KOPT-K1 (cell line): ENCODE data around the gene GALNT12.

Experiments
- H3K27ac ChIP-seq: fragments of 200-600 bp; sonication (generic); 2 replicates; pipeline ENCODE4 v1.5.1; 2016; ENCODE audit warnings: antibody characterized with exemption, mild to moderate bottlenecking, low read depth, low read length; ENCODE audit not compliant: poor library complexity, severe bottlenecking
- H3K36me3 ChIP-seq: fragments of 200-600 bp; sonication (generic); 2 replicates; pipeline ENCODE4 v1.5.1; 2017; ENCODE audit warnings: antibody characterized with exemption, mild to moderate bottlenecking, low read length, moderate library complexity; ENCODE audit not compliant: insufficient read depth
- H3K9me3 ChIP-seq: fragments of 200-600 bp; sonication (generic); 2 replicates; pipeline ENCODE4 v1.5.1; 2017; ENCODE audit warnings: antibody characterized with exemption, low read length, mild to moderate bottlenecking; ENCODE audit not compliant: insufficient read depth, poor library complexity, severe bottlenecking

GALNT12 gene

DNA sequence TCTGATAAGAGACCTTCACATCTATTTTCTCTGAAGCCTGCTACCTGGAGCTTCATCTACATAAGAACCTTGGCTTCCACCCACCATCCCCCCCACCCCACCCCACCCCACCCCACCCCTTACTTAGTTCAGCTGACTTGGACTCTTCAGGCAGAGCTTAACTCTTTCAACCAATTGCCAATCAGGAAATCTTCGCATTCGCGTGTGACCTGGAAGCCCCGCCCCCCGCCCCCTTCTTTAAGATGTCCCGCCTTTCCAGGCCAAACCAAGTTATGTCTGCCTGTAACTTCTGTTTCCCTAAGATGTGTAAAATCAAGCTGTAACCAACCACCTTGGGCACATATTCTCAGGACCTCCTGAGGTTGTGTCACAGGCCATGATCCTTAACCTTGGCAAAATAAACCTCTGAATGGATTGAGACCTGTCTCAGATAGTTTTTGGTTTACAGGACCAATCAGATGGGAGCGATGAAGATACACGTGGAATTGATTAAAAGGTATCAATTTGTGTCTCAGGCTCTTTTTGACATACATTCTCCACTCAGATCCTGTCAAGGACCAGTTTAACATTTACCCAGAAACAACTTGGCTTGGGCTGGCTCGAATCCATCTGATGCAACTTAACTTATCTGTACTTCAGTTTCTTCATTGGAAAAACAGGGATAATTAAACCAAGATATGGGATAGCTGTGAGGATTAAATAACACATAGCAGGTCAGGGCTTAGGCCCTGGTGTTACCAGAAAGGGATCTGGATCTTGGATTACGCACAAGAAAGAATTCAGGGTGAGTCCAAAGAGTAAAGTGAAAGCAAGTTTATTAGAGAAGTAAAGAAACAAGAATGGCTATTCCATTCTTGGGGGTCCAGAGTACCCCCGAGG is 43.6 kb downstream of the GALNT12 start:
- no peaks in the 10 kb centered on the region for H3K36me3 ChIP-seq
- H3K9me3 ChIP-seq: no peaks in the 10 kb centered on the region
- H3K27ac ChIP-seq: no peak overlapping the region

DNA sequence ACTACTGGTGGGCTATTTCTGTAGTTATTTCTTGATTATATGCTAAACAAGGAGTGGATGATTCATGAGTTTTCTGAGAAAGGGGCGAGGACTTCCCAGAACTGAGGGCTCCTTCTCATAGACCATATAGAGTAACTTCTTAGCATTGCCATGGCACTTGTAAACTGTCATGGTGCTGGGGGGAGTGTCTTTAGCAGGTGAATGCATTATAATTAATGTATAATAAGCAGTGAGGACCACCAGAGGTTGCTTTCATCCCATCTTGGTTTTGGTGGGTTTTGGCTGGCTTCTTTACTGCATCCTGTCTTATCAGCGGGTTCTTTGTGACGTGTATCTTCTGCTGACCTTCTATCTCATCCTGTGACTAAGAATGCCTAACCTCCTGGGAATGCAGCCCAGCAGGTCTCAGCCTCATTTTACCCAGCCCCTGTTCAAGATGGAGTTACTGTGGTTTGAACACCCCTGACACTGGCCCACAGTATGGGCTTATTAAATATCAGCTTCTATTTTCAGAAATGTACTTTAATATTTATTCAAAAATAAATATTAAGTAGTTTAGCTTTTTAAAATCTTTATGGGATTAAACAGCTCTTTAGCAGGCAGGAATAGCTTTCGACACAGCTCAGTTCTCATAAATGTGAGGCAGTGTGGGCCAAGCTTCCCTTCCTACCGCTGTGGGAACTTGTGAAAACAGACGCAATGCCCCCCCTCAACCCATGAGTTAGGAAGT is 44.4 kb downstream of the GALNT12 start:
- Histone ChIP-seq H3K36me3 (no peaks in the 10 kb centered on the region), H3K9me3 (no peaks in the 10 kb centered on the region), H3K27ac (no peak overlapping the region)

DNA sequence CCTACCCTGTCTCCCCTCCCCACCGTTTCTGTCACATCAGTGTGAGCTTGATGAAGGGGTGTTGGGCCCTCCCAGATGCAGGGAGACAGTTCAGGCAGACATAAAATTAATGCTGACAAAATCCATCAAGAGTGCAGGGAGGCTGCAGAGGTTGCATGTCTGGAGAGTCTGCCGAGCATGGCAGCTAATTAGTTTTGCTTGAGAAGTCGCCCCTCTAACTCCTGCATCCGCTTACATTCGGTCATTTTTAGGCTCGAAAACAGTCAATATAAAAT is 44.9 kb downstream of the GALNT12 start:
- no peak overlapping the region for H3K27ac ChIP-seq
- no peaks in the 10 kb centered on the region for H3K36me3 ChIP-seq
- H3K9me3 ChIP-seq: no peaks in the 10 kb centered on the region

DNA sequence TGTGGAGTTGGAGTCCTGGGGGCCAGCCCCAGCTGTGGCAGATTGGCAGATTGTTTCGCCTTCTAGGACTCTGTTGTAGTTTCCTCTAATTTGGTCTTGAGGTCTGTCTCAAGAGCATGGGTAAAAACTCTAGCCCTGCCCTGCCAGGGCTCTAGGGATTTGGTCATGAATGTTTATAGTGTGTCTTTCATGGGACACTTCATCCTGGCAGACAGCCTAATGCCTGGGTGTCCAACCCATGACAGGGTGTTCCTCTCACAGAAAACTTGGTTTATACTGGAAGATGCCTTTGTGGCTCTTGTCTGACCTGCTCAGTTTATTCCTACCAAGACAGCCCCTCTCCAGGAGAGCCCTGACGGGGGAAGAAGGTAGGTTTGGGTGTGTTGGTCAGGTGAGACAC is 45.5 kb downstream of the GALNT12 start:
- H3K9me3 ChIP-seq: no peaks in the 10 kb centered on the region
- no peak overlapping the region for H3K27ac ChIP-seq
- H3K36me3 ChIP-seq: no peaks in the 10 kb centered on the region

DNA sequence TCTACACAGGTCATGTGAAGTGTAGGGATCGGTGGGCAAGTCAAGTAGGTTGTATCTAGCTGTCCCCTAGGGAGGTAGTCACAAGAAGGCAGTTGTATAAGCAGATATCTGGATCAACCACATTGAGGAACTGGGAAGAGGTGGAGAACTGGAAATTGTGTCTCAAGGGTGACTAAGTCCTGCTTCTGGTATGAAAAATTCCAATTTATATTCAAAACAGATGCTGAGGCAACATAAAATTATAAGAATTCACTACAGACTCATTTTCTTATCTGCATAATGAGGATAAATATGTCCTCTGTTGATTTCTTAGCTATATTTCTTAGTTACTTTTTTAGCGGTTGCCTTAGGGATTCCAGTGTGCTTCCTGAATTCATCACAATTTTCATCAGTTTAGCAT is 46.8 kb downstream of the GALNT12 start:
- Histone ChIP-seq H3K9me3 (no peaks in the 10 kb centered on the region), H3K27ac (no peak overlapping the region), H3K36me3 (no peaks in the 10 kb centered on the region)

DNA sequence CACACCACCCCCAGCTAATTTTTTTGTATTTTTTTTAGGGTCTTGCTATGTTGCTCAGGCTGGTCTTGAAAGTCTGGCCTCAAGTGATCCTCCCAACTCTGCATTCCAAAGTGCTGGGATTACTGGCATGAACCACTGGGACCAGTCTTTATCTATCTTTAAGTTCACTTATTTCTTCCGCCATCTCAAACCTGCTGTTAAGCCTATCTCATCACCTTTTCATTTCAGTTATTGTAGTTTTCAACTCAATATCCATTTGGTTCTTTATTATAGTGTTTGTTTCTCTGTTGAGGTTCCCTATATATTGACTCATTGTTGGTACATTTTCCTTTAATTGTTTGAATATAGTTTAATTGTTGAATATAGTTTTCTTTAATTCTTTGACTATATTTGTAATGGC is 48.1 kb downstream of the GALNT12 start:
- Histone ChIP-seq H3K36me3 (no peaks in the 10 kb centered on the region), H3K27ac (no peak overlapping the region), H3K9me3 (no peaks in the 10 kb centered on the region)

DNA sequence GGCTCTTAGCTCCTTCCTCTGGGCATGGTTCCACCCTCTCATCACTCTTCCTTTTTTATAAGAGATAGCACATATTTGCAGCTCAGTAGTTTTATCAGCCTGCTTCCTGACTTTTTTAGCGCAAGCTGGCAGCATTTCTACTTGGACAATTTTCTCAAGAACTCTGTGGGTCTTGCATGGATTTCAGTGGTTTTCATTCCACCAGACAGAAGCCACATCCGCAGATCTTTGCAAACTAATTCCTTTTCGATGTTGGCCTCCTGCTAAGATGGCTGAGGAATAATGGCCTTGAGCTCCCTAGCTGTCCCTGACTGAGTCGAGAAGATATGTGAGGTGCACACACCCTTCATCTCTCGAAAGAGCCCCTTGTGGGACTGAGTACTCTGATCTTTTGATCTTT is 49.5 kb downstream of the GALNT12 start:
- no peak overlapping the region for H3K27ac ChIP-seq
- no peaks in the 10 kb centered on the region for H3K9me3 ChIP-seq
- no peaks in the 10 kb centered on the region for H3K36me3 ChIP-seq

DNA sequence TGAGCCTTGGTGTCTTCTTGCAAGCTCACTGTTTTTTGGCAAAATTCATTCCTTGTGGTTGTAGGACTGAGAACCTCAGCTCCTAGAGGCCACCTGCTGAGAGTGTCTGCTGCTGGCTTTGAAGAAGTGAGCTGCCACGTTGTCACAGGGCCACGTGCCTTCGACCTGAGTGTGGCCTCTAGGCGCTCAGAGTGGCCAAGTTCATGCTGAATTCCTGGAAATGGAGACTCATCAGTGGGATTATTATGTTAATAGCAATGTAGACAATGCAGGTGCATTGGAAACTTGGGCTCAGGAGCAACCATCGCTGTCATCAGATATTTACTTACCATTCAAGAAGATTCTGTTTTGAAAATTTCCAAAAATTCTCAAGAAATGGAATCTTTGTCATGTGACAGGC is 52.5 kb downstream of the GALNT12 start:
- Histone ChIP-seq H3K27ac (no peak overlapping the region), H3K9me3 (no peaks in the 10 kb centered on the region), H3K36me3 (no peaks in the 10 kb centered on the region)

DNA sequence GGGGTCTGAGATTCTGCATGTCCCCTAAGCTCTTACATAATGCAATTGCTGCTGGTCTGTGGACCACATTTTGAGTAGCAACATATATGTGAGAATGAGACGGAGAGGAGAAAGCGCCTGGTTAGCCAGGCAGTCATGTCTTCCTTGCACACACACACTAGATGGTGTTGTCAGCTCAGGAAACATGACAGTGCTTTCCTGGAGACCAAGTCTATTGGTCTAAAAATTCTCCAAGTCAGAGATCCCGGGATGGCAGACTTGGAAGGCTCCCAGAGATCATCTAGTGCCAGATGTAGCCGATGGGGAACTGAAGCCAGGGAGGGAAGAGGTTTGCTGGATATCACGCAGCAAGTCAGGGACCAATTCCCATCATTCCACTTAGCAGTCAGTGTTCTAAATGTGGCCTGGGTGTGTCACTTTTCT is 53.4 kb downstream of the GALNT12 start:
- no peaks in the 10 kb centered on the region for H3K9me3 ChIP-seq
- H3K27ac ChIP-seq: no peak overlapping the region
- H3K36me3 ChIP-seq: no peaks in the 10 kb centered on the region

DNA sequence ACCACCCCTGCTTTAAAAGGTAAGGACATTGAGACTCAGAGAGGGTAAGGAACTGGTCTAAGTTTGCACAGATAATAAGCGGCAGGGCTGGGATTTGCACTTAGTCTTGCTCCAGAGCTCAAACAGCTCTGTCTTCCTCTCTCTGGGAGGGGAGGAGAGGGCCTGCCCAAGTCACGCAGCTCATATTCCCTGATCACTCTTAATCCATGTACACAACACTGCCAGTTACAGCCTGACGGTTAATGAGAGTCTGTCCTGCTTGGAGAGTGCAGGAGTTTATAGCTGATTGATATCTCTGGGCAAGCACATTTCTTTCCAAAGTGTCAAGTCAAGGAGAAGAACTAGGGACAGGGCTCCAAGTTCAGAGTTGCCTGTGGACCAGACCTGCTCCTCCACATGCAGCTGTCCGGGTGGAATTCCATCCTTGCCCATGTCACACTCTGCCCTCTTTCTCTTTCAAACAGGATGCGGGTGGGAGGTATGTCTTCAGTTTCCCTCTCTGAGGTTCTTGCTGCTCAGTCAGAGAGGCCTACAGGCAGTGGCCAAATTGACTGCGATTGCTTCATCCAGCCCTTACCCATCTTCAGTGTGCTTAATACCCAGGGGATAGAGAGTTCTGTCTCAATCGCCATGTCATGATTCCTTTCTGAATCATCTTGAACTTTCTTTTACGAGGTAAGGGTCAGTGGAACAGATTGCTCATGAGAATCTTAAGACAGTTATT is 54.5 kb downstream of the GALNT12 start:
- Histone ChIP-seq H3K9me3 (no peaks in the 10 kb centered on the region), H3K36me3 (no peaks in the 10 kb centered on the region), H3K27ac (no peak overlapping the region)

DNA sequence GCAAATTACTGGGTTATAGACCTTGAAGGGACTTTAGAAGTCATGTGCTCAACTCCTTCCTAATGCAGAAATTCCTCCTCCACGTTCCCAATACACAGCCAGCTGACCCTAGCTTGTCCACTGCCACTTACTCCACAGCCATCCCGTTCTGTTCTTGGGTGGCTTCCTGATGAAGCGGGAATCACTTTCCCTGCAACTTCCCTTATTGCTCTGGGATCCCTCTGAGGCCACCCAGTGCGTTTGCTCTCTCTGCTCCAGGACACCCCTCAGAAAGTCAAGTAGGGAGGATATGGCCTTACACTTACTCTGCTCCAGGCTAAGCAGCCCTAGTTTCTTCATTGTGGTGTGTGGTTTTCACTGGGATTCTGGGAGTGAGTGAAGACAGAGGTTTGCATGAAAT is 55.5 kb downstream of the GALNT12 start:
- H3K27ac ChIP-seq: no peak overlapping the region
- H3K9me3 ChIP-seq: no peaks in the 10 kb centered on the region
- H3K36me3 ChIP-seq: no peaks in the 10 kb centered on the region

DNA sequence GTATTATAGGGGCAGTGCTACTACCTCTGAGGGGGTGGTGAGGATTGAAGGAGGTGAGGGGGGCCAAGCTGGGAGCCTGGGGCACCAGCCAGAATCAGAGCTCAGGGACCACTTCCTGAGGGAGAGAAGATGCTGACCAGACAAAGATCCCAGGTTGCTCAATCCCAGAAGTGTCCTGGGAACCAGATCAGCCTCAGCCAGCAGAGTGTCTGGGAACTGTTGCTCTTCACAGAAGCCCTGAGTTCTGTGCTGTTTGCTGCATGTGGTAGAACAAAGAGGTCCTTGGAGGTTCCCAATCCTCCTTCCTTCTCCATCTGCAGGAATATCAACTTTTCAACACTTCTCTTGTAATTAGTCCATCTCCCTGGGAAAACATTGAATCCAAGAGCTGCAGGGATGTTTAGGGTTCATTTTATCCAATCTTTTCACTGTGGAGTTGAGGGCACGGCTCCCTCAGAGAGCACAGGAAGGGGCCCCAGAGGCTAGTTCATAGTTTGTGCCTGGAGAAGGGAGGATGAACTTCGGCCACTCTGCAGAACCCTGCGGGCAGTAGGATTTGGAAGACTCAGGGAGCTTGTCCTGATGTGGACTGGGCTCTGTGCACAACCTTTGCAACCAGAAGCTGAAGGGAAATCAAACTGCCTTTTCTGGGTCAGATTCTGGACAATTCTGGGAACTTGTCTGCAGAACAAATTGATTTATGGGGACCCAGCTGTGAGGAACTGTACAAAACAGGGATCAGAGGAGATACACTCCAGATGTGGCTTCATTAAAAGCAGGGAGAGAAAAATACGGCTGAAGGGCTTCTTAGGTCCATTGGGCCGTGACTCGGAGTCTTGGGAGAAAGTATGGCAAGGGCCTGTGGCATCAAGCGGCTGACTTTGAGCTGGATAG is 57.1 kb downstream of the GALNT12 start:
- no peak overlapping the region for H3K27ac ChIP-seq
- no peaks in the 10 kb centered on the region for H3K9me3 ChIP-seq
- no peaks in the 10 kb centered on the region for H3K36me3 ChIP-seq

DNA sequence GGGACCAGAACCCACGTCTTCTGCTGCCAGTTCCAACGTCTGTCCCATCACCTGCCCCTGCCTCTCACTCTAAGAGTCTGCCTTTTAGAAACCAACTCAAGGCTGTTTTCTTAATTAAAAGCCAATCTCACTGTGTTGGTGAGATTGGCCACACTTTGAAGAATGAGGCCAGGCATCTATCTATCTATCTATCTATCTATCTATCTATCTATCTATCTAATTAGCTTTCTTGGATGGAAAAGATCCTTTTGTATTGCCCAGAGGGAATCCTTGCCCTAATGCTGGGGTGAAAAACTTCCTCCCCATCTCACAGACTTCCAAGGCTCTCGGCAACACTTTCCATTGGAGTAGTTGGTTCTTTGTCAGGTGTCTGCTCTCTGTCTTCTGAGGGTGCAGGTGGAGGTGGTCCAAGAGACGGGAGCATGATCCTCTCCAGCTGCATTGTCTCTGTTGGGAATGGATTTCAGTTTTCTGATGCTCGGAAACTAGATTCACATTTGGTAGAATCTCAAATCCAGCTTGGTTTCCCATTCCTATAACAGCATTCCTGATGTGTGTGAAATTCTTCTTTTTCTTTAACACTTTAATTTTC is 57.9 kb downstream of the GALNT12 start:
- no peak overlapping the region for H3K27ac ChIP-seq
- H3K36me3 ChIP-seq: no peaks in the 10 kb centered on the region
- H3K9me3 ChIP-seq: no peaks in the 10 kb centered on the region

DNA sequence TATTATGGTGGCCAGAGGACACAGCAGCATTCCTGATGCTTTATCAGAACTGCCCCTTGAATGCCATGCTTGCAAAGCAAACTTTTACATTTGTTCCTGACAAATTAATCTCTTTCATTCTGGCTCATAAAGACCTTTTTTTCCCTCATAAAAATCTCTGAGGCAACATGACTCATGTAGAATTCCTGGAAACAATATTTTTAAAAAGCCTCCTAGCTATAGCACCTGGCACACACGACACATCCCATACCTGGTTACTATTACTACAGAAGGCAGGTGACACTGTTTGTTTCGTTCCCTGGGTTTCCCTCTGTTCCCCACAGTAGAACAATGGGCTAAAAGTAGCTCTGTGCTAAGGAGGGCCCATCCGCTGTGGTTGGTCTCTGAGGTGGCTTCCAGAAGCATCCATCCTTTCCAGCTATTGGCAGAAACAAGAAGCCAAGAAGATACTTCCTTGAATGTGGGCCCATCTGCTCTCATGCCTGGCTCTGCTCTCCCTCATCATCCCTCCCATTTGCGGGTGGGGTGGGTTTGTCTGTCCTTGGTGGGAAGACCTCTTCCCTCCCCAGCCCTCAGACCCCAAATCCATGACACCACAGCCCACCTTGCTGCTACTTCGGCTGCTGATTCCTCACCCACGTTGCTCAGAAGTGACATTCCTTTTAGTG is 59.1 kb downstream of the GALNT12 start:
- Histone ChIP-seq H3K27ac (no peak overlapping the region), H3K9me3 (no peaks in the 10 kb centered on the region), H3K36me3 (no peaks in the 10 kb centered on the region)
